ENCODE data around the gene JAM3.

GRCh38 chr11:134055029-134055428 lies 13.8 kb upstream of the JAM3 start:
- TF ChIP-seq EZH2 (IDR thresholded peaks at IDR 0.05; ENCODE audit: borderline replicate concordance, low read depth, low read length, poor library complexity, severe bottlenecking) (no peak), CTCF (conservative IDR thresholded peaks at IDR 0.05; ENCODE audit: low read depth, low read length) (no peak)

Data from A673 (cell line).